ENCODE results near the gene UXS1.

DNA sequence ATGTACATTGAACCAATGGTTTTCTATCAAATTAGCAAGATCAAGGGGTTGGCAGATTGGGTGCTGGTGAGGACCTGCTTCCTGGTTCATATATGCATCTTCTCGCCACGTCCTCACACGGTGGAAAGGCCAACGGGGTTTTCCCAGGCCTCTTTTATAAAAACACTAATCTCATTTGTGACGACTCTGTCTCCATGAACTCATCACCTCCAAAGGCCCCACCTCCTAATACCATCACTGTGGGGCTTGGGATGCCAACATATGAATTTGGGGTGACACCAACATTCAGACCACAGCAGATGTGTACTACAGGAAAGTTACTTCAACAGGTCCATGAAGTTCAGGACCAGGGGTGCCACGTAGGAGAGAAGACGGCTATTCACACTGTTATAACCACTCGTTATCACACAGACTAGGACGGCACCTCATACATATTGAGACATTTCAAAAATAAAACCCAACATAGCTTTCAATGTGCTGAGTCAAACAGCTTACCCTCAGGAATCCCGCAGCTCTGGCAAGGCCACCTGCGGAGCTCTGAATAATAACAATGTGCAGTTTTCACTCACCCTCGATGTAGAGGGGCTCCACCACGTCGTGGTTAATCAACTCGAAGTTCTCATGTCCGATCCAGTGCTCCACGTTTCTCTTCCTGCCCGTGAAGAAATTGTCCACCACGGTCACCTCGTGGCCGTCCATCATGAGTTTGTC, 49.3 kb downstream of the UXS1 start:
- TF ChIP-seq, protein P1, sequence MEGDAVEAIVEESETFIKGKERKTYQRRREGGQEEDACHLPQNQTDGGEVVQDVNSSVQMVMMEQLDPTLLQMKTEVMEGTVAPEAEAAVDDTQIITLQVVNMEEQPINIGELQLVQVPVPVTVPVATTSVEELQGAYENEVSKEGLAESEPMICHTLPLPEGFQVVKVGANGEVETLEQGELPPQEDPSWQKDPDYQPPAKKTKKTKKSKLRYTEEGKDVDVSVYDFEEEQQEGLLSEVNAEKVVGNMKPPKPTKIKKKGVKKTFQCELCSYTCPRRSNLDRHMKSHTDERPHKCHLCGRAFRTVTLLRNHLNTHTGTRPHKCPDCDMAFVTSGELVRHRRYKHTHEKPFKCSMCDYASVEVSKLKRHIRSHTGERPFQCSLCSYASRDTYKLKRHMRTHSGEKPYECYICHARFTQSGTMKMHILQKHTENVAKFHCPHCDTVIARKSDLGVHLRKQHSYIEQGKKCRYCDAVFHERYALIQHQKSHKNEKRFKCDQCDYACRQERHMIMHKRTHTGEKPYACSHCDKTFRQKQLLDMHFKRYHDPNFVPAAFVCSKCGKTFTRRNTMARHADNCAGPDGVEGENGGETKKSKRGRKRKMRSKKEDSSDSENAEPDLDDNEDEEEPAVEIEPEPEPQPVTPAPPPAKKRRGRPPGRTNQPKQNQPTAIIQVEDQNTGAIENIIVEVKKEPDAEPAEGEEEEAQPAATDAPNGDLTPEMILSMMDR (IDR thresholded peaks at IDR 0.05; ENCODE audit: low read length) = no peak
- TF ChIP-seq EZH2 (IDR thresholded peaks at IDR 0.05; ENCODE audit: borderline replicate concordance, low read length) = no peak

Measured in OCI-LY1 (cell line).